ENCODE measurements around the gene RAB3GAP1. TPM values are rescaled to one million over a fixed set of nuclear protein-coding genes. Genes with fewer than 3 reads are reported as not detected.

The RAB3GAP1 gene
- polyA plus RNA-seq, 1 donor (not counting 4 experiments of a cell fraction or from before 2014, with no cell fraction given): 41.6 TPM

GRCh38 chr2:135074216-135074615 is 22.1 kb downstream of the RAB3GAP1 start:
- no peak overlapping the region for H3K4me3 ChIP-seq (ENCODE audit: control insufficient read depth in 2 of 3, extremely low read depth in 1 of 3, insufficient read depth in 2 of 3, low read depth in 1 of 3, low read length in 3 of 3)
- H3K27me3 ChIP-seq (ENCODE audit: control insufficient read depth, extremely low read depth, insufficient read depth, low read length): no peaks in the 10 kb centered on the region
- no peaks in the 10 kb centered on the region for H3K9me1 ChIP-seq (ENCODE audit: control insufficient read depth, extremely low read depth, insufficient read depth, low read length)
- no peak overlapping the region for H2AFZ ChIP-seq (ENCODE audit: control insufficient read depth, low read length)
- peaks cover 4 to 7% of the 10 kb centered on the region in 2 experiments for H3K36me3 ChIP-seq (ENCODE audit: control insufficient read depth in 2 of 2, extremely low read depth in 1 of 2, insufficient read depth in 2 of 2, low read length in 2 of 2)
- peaks cover 70% of the 10 kb centered on the region for H3K79me2 ChIP-seq (ENCODE audit: control insufficient read depth, insufficient read depth, low read length)
- no peaks in the 10 kb centered on the region for H4K20me1 ChIP-seq (ENCODE audit: control insufficient read depth, extremely low read depth, insufficient read depth, low read length)
- no peaks in the 10 kb centered on the region for H3K4me1 ChIP-seq (ENCODE audit: control insufficient read depth, extremely low read depth, insufficient read depth, low read length)
- FAIRE-seq (no peak), DNase-seq (ENCODE audit: low read depth, low spot score) (no peak)
- no peak overlapping the region for H3K9ac ChIP-seq (ENCODE audit: control insufficient read depth, extremely low read depth, insufficient read depth, low read length)
- TF ChIP-seq CTCF (optimal IDR thresholded peaks at IDR 0.05 in 1 of 3, IDR thresholded peaks at IDR 0.05 in 1 of 3, conservative IDR thresholded peaks at IDR 0.05 in 1 of 3; ENCODE audit: extremely low read depth in 1 of 3, insufficient read depth in 2 of 3, low read length in 3 of 3) (no peak), EZH2 (IDR thresholded peaks at IDR 0.05; ENCODE audit: low read length) (no peak)
- H3K27ac ChIP-seq (ENCODE audit: control insufficient read depth, insufficient read depth, low read length): no peak overlapping the region
- H3K9me3 ChIP-seq (ENCODE audit: control insufficient read depth, low read depth, low read length): peaks cover 8% of the 10 kb centered on the region
- dilution Hi-C loops (cut with MboI; ENCODE audit: extremely low pct_ligation_motif_present, low sequenced_read_pairs): no loop called here
- no peak overlapping the region for H3K4me2 ChIP-seq (ENCODE audit: control insufficient read depth, extremely low read depth, insufficient read depth, low read depth, low read length)

GRCh38 chr2:135076556-135076955 is 24.5 kb downstream of the RAB3GAP1 start:
- DNase-seq (ENCODE audit: low read depth, low spot score) (no peak), FAIRE-seq (no peak)
- Histone ChIP-seq H3K9me3 (ENCODE audit: control insufficient read depth, low read depth, low read length) (peaks cover 5% of the 10 kb centered on the region), H2AFZ (ENCODE audit: control insufficient read depth, low read length) (no peak overlapping the region), H4K20me1 (ENCODE audit: control insufficient read depth, extremely low read depth, insufficient read depth, low read length) (peaks cover 2% of the 10 kb centered on the region), H3K9me1 (ENCODE audit: control insufficient read depth, extremely low read depth, insufficient read depth, low read length) (no peaks in the 10 kb centered on the region), H3K4me3 (ENCODE audit: control insufficient read depth in 2 of 3, extremely low read depth in 1 of 3, insufficient read depth in 2 of 3, low read depth in 1 of 3, low read length in 3 of 3) (no peak overlapping the region), H3K36me3 (ENCODE audit: control insufficient read depth in 2 of 2, extremely low read depth in 1 of 2, insufficient read depth in 2 of 2, low read length in 2 of 2) (peaks cover 3 to 7% of the 10 kb centered on the region in 2 experiments), H3K4me1 (ENCODE audit: control insufficient read depth, extremely low read depth, insufficient read depth, low read length) (no peaks in the 10 kb centered on the region), H3K9ac (ENCODE audit: control insufficient read depth, extremely low read depth, insufficient read depth, low read length) (no peak overlapping the region), H3K4me2 (ENCODE audit: control insufficient read depth, extremely low read depth, insufficient read depth, low read depth, low read length) (no peak overlapping the region), H3K27me3 (ENCODE audit: control insufficient read depth, extremely low read depth, insufficient read depth, low read length) (no peaks in the 10 kb centered on the region), H3K79me2 (ENCODE audit: control insufficient read depth, insufficient read depth, low read length) (peaks cover 65% of the 10 kb centered on the region), H3K27ac (ENCODE audit: control insufficient read depth, insufficient read depth, low read length) (no peak overlapping the region)
- TF ChIP-seq CTCF (optimal IDR thresholded peaks at IDR 0.05 in 1 of 3, IDR thresholded peaks at IDR 0.05 in 1 of 3, conservative IDR thresholded peaks at IDR 0.05 in 1 of 3; ENCODE audit: extremely low read depth in 1 of 3, insufficient read depth in 2 of 3, low read length in 3 of 3) (no peak), EZH2 (IDR thresholded peaks at IDR 0.05; ENCODE audit: low read length) (no peak)
- dilution Hi-C loops (cut with MboI; ENCODE audit: extremely low pct_ligation_motif_present, low sequenced_read_pairs): no loop called here

Measured in keratinocyte (primary cell).